ENCODE results near the gene HOXC10. TPM values are rescaled to one million over a fixed set of nuclear protein-coding genes. Genes with fewer than 3 reads are reported as not detected.

The HOXC10 gene
- total RNA-seq, 4 donors from 2014 or later = 1.3 to 12.4 (median 3.2) TPM; not detected in 1

DNA sequence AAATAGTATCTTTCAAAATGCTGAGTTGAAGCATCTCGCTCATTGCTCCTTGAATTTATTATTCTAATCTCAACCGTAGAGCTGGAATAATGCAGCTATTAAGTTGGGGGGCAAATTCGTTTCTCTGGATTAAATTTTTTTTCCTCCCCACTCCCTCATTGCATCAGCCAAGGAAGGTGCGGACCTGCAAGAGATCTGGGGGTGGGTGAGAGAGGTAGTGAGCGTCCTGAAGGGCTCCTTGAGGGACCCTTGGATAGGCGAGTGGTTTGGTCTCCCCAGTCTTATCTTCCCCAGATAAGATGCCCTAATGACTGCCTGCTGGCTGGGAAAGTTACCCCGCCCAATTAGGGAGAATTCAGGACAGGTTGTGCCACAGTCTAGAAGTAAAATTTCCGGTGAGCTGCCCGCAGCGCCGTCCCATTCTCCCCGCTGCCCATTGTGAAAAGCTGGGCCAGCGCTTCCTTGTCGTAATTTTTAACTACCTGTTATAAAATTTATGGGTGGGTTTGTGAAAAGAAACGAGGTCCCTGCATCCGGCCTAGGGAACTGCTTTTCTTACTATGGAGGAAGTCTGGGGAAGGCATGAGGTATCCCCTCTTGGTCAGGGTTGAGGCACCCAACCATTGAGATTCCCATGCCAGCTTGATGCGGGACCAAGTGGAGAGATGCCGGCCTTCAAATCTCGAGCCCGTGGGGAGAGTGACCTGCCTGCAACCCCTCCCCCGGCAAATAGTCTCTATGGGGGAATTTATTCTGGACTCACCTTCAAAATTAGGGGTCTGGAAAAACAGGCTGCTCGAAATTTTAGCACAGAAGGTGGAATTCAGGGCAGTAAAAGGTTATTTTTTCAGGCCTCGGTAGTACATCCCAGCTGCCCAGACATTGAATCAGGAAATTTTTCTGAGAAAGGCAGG lies 30.3 kb downstream of the HOXC10 start:
- DNase-seq = no peak
- no peak overlapping the region for H3K4me3 ChIP-seq
- no peaks in the 10 kb centered on the region for H3K4me1 ChIP-seq
- H3K36me3 ChIP-seq = no peaks in the 10 kb centered on the region
- H3K27me3 ChIP-seq = peaks cover 0 to 21% of the 10 kb centered on the region in 2 donors
- H3K27ac ChIP-seq = no peak overlapping the region
- intact Hi-C loops (cut with DNase I; ENCODE audit: low total_unique reads) = no loop called here
- TF ChIP-seq, protein P1, sequence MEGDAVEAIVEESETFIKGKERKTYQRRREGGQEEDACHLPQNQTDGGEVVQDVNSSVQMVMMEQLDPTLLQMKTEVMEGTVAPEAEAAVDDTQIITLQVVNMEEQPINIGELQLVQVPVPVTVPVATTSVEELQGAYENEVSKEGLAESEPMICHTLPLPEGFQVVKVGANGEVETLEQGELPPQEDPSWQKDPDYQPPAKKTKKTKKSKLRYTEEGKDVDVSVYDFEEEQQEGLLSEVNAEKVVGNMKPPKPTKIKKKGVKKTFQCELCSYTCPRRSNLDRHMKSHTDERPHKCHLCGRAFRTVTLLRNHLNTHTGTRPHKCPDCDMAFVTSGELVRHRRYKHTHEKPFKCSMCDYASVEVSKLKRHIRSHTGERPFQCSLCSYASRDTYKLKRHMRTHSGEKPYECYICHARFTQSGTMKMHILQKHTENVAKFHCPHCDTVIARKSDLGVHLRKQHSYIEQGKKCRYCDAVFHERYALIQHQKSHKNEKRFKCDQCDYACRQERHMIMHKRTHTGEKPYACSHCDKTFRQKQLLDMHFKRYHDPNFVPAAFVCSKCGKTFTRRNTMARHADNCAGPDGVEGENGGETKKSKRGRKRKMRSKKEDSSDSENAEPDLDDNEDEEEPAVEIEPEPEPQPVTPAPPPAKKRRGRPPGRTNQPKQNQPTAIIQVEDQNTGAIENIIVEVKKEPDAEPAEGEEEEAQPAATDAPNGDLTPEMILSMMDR (IDR thresholded peaks at IDR 0.05) = no peak
- TF ChIP-seq POLR2A (IDR thresholded peaks at IDR 0.05) = no peak
- no peaks in the 10 kb centered on the region for H3K9me3 ChIP-seq

DNA sequence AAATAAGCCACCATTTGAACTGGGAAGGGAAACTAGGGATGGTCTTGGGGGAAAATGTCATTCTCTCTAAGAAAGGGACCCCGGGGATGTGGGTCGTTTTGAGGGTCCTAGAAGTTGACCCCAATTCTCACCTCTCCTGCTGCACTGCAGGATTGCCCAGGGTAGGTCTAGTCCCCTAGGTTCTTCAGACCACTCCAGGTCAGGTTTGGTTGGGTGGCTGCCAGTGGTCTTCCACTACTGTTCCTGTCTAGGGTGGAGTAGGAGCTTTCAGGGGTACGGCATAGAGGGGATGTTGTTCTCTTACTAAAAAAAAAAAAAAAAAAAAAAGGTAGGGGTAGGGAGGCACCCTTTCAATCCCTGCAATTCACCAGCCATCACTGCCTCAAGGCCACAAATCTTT lies 31.1 kb downstream of the HOXC10 start:
- no peaks in the 10 kb centered on the region for H3K4me1 ChIP-seq
- H3K4me3 ChIP-seq = peak overlapping the region; percentile 32 to 49
- no peaks in the 10 kb centered on the region for H3K9me3 ChIP-seq
- no peaks in the 10 kb centered on the region for H3K36me3 ChIP-seq
- H3K27me3 ChIP-seq = peaks cover 0 to 21% of the 10 kb centered on the region in 2 donors
- no peak for DNase-seq
- TF ChIP-seq, protein P1 (IDR thresholded peaks at IDR 0.05) = no peak
- no peak for TF ChIP-seq POLR2A (IDR thresholded peaks at IDR 0.05)
- peak overlapping the region in 1 of 2 donors; percentile 84 for H3K27ac ChIP-seq
- intact Hi-C loops (cut with DNase I; ENCODE audit: low total_unique reads) = no loop called here

- peak overlapping the region; percentile 32 to 49 for H3K4me3 ChIP-seq
- H3K9me3 ChIP-seq = no peaks in the 10 kb centered on the region
- no peaks in the 10 kb centered on the region for H3K36me3 ChIP-seq
- intact Hi-C loops (cut with DNase I; ENCODE audit: low total_unique reads) = no loop called here
- H3K27me3 ChIP-seq = peaks cover 0 to 19% of the 10 kb centered on the region in 2 donors
- peak overlapping the region; percentile 84 for H3K27ac ChIP-seq
- DNase-seq = peak; percentile 49 to 63
- H3K4me1 ChIP-seq = no peaks in the 10 kb centered on the region
- peak in 1 of 2 donors; percentile 22 for TF ChIP-seq POLR2A (IDR thresholded peaks at IDR 0.05)
- TF ChIP-seq, protein P1 (IDR thresholded peaks at IDR 0.05) = no peak
Observed at GRCh38 chr12:54016478-54016964, 31.6 kb downstream of the HOXC10 start.

DNA sequence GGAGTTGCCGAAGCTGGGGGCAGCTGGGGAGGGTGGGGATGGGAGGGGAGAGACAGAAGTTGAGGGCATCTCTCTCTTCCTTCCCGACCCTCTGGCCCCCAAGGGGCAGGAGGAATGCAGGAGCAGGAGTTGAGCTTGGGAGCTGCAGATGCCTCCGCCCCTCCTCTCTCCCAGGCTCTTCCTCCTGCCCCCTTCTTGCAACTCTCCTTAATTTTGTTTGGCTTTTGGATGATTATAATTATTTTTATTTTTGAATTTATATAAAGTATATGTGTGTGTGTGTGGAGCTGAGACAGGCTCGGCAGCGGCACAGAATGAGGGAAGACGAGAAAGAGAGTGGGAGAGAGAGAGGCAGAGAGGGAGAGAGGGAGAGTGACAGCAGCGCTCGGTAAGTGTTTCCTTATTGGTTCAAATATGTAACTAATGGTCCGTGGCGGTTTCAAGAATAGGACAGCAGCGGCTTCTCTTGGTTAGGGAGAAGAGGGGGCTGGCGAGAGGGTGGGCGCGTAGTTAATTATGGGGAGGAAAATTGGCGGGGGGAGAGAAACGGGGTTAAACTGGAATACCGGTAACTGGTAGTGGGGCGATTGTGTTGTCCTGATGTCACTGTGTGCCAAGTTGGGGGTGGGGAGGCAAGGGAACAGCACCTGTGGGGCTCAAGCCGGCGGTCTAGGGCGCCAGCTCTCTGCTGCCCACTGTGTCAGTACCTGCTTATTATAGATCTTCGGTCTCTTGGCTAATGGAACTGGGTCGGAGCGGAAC lies 32.3 kb downstream of the HOXC10 start:
- Histone ChIP-seq H3K4me3 (peak overlapping the region; percentile 32 to 49), H3K36me3 (no peaks in the 10 kb centered on the region), H3K27ac (peak overlapping the region; percentile 84), H3K27me3 (peaks cover 0 to 12% of the 10 kb centered on the region in 2 donors), H3K9me3 (no peaks in the 10 kb centered on the region), H3K4me1 (no peaks in the 10 kb centered on the region)
- intact Hi-C loops (cut with DNase I; ENCODE audit: low total_unique reads) = no loop called here
- DNase-seq = no peak
- TF ChIP-seq POLR2A (IDR thresholded peaks at IDR 0.05) = no peak
- TF ChIP-seq, protein P1 (IDR thresholded peaks at IDR 0.05) = no peak
